ENCODE results near the gene OLFM2.

OLFM2 gene

DNA sequence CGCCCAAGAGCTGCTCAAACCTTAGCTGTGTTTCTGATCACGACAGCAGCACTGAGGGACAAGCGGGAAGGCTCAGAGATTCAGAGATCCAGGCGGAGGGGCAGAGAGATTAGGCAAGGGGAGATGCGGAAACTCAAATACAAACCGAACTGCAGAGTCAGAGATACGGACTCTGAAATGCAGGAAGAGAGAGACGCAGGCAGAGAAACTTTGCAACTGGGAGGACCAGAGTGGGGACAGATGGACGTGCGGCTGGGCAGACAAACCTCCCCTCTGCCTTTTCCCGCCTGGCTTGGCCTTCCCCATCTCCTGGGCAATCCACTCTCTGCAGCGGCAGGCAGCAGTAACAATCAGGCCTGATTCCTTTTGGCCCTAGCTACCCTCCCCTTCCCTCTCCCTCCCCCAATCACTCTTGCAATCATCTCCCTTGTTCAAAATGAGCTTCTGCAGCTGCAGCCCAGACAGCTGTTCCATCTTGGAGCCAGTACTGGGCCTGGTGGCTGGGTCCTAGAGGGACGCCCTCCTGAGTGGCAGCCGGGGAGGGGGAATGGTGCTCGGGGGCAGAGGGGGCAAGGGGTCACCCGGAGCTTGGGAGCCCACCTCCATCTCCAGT lies 29.7 kb downstream of the OLFM2 start:
- DNase-seq, result no peak

DNA sequence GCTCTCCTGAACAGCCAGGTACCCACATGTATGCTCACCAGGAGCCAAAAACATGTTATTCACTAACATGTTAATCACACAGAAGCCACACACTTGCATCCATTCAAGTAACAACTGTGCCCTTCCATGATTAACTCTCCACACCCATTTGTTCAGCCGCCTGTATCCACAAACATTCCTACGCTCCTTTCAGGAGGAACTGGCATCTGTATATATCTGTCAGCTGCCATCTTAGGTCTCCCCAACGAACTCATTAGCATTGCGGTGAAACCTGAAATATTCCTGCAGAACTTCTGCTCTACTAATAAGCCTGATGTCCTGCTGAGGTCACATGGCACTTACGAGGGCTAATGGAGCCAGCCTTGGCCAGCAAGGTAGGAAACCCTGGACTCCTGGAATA lies 33.0 kb downstream of the OLFM2 start:
- DNase-seq, result no peak

DNA sequence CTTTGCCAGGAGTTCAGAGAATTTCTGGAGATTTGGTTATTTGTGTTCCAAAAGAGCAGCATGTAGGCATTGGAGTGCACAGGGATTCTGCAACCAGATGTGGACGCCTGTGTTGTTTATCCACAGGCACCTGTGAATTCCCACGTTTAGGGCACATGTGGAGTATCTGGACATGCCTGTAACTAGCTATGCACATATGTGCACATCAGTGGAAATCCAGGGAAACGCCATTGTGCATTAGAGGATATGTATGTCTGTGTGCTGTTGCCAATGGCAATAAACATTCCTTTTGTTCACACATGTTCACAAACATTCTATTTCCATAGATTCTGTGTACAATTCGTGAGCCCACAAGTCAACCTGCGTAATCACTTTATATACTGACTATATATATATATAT lies 34.7 kb downstream of the OLFM2 start:
- DNase-seq, result no peak

DNA sequence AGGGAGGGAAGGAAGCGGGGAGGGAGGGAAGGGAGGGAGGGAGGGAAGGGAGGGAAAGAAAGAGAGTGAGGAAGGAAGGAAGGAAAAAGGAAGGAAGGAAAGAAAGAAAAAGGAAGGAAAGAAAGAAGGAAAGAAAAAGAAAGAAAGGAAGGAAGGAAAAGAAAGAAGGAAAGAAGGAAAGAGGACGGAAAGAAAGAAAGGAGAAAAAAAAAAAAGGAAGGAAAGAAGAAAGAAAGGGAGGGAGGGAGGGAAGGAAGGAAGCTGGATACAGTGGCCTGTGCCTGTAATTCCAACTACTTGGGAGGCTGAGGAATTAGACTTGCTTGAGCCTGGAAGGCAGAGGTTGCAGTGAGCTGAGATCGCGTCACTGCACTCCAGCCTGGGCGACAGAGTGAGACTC lies 35.3 kb downstream of the OLFM2 start:
- no peak for DNase-seq

DNA sequence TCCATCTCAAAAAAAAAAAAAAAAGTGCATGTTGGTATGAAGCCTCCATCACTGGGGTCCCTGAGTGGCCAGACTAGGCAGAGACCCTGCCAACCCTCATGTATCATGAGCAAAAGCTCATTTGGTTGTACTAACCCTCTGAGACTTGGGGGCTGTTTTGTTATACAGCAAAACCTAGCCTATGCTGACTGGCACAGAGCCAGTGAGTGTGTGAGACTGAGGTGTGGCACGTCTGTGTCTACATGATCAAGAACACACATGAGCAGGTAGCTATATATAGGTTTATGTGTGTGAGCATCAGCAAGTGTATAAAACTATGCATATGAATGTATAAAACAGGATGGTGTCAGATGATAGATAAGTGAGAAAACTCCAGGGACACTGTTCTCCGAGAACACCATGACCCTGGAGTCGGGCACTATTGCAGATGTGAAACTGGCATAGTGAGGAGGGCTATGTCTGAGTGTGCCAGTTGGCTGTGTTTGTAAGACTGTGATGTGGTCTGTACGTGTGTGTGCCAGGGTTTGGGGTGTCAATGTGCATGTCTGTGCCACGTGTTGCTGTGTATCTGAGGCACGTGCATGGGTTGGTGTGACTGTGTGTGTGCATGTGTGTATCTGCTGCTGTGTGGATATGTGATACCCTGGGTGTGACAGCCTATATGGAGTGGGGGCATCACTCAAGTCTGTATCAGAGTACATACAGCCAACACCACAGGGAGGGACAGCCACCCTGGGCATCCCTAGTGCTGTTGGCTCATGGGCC lies 44.5 kb downstream of the OLFM2 start:
- no peak for DNase-seq

DNA sequence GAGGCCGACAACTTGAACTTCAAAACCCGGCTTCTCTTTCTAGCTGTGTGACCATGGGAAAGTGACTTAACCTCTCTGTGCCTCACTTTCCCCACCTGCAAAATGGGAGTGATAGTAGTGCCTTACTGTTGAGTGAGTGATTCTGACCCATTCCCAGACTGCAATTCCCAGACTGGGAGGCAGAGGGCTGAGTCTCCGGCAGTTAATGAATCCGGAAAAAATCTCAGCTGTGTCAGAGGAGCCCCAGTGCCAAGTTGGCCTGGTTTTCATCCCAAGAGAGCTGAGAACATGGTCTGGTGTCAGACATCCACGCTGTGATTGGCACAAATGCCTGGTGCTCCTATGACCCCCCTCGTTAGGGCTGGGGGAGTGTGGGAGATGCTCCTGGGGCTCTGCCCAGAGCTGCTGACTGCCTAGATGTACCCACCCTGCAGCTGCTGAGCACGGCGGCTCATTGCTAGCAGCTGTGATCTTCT lies 51.2 kb downstream of the OLFM2 start:
- DNase-seq, result no peak

DNA sequence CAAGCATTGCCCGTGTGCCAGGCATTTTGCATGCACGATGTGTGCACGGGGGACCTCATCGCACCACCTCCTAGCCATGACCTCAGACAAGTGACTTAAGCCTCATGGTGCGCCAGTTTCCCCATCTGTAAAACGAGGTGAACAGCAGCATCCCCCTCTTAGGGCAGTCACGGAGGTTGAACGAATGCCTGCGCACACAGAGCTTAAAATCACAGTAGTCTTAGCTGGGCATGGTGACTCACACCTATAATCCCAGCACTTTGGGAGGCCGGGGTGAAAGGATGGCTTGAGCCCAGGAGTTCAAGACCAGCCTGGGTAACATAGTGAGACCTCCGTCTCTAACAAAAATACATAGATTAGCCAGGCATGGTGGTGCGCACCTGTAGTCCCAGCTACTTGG lies 52.6 kb downstream of the OLFM2 start:
- DNase-seq, result no peak

DNA sequence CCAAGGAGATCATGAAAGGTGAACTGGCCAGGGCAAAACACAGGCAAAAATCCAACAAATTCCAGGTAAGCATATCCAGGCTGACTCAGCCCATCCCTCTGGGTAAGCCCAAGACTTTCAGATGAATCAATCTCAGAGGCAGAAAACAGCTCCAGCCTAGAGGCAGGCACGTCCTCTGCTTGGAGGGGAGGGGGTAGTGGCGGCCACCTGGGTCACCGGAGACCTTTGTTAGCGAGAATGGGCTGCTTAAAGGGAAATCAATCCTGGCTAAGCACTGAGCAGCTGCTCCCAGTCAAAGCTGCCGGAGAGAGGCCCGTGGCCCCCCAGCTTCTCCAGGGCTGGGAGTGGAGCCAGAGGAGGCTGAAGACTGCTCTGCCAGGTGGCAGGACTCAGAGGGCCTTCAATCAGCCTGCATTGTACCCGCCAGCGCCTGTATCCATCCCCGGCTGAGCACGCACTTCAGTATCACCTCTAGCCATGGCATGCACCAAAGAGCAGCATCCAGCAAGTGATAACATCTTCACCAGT lies 53.0 kb downstream of the OLFM2 start:
- DNase-seq, result no peak

DNA sequence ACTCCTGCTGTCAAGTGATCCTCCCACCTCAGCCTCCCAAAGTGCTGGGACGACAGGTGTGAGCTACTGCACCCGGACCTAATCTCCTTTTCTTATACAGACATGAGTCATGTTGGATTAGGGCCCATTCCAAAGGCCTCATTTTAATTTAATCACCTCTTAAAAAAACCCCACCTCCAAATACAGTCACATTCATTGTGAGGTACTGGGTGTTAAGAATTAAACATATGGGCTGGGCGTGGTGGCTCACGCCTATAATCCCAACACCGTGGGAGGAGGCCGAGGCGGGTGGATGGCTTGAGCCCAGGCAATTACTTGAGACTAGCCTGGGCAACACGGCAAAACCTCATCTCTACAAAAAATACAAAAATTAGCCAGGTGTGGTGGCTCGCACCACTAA lies 54.6 kb downstream of the OLFM2 start:
- DNase-seq, result no peak

DNA sequence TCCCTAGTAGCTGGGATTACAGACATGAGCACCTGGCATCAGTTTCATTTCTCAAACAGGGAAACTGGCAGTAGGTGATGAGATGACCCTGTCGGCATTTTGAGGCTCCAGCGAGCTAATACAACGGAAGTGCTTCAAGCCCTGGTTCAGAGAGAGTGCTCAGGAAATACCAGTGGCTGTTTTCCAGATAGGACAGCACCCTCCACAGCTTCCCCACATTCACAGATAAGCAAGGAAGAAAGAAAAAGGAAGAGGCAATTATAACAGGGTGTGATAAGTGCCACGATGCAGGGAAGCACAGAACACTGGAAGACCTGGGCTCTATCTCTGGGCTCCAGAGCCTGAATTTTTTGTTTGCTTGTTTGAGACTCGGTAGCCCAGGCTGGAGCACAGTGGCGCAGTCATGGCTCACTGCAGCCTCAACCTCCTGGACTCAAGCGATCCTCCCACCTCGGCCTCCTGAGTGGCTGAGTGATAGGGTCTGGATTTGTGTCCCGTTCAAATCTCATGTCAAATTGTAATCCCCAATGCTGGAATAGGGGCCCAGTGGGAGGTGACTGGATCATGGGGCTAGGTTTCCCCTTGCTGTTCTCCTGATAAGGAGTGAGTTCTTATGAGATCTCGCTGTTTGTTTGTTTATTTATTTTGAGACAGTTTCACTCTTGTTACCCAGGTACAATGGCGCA lies 57.7 kb downstream of the OLFM2 start:
- DNase-seq, result no peak

DNA sequence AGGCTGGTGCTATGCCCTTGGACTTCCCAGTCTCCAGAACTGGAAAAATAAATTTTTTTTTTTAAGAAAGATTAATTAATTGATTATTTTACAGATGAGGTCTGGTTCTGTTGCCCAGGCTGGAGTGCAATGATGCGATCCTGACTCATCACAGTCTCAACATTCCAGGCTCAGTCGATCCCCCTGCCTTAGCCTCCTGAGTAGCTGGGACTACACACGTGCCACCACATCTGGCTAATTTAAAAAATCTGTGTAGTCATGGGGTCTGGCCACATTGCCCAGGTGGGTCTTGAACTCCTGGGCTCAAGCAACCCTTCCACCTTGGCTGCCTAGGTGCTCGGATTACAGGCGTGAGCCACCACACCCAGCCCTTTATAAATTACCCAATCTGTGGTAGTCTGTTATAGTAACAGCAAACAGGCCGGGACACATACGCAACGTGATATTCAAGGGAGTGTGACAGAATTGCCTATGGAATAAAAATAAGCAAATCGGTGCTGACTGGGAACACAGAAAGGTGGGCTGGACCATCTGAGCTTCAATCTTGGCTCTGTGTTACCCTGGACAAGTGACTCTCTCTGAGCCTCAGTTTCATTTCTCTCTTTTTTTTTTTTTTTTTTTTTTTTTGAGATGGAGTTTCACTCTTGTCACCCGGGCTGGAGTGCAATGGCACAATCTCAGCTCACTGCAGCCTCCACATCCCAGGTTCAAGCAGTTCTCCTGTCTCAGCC lies 58.4 kb downstream of the OLFM2 start:
- DNase-seq, result no peak

DNA sequence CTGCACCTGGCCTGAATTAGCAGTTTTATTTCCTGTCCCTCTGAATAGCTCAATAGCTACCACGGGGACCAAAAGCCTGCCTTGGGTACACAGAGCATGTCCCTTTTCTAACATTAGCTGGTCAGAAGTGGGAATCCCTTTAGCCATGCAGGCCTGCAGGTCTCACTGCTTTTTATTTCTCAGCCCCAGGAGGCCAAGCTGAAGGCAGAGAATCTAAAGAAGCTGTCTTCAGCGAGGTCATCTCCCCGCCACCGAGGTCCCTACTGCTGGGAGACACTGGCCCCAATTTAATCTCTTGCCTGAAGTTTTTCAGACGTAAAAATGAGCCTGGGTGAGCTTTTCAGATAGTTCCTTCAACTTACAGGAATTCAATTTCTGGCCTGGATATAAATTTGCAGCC lies 60.5 kb downstream of the OLFM2 start:
- DNase-seq, result no peak

DNA sequence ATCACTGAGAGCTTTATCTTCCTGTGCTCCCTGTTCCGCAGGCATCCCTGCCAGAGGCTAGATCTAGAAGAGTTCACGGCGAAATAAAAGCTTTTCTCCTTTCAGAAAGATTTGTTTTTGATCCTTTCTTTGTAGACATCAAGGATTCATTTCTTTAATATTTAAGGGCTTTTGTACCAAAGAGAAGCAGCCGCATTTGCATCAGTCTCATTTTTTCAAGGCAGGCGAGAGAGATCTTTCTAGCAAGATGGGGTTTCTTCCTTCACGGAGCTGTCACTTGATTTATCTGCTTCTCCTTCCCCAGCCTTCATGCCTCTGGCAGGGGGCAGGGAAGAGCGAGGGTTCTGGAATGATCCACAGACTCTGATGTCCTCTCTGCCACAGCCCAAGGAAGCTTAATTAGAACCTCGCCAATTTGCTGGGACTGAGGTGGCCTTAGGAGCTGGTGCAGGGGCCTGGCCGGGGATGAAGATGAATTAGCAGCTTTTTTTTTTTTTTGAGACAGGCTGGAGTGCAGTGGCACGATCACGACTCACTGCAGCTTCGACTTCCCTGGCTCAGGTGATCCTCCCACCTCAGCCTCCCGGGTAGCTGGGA lies 61.2 kb downstream of the OLFM2 start:
- no peak for DNase-seq

DNA sequence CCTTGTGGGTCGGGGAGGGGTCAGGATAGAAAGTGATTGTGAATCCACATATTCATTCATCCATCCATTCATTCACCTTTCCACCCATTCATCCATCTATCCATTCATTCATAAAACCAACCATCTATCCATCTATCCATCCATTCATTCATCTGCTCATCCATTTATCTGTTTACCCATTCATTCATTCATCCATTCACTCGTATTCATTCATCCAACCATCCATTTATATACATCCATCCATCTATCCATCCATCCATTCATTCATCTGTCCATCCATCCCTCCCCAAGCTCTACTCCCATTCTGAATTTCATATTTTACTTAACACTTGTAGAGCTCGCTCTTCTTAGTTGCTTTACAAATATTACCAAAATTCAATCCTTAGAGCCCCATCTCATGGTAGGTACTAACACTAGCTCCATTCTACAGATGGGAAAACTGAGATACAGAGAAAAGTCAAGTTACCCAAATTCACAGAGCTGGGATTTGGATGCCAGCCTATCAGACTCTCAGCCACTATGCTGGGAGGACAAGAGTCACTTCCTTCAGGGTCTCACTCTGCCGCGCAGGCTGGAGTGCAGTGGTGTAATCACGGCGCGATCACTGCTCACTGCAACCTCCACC lies 63.6 kb downstream of the OLFM2 start:
- DNase-seq, result no peak

DNA sequence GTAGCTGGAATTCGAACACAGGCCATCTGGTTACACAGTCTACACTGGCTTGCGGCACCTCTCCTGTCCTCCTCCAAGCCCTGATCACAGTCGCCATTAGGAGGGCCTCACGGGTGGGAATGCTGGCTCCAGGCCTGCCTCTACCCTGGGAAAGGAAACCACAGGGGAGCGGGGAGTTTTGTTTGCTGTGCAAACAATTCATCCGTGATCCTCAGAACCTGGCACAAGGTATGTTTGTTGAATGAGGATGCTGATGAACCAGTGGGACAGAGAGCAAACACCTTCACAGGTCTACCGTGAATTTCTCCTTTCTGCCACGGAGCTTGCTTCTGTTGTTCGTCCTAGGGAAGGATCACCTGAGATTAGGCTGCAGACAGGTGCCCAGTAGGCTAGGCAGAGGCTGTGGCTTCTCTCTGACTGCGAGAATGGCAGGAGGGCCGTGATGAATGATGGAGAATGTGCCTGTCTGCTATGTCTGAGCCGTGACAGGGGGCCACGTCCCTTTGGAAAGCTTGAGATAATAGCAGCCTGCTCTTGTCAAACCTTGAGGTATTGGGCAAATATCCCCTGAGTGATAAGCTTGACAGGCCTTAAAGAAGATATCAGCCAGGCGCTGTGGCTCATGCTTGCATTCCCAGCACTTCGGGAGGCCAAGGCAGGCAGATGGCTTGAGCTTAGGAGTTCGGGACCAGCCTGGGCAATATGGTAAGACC lies 64.5 kb downstream of the OLFM2 start:
- DNase-seq, result no peak

DNA sequence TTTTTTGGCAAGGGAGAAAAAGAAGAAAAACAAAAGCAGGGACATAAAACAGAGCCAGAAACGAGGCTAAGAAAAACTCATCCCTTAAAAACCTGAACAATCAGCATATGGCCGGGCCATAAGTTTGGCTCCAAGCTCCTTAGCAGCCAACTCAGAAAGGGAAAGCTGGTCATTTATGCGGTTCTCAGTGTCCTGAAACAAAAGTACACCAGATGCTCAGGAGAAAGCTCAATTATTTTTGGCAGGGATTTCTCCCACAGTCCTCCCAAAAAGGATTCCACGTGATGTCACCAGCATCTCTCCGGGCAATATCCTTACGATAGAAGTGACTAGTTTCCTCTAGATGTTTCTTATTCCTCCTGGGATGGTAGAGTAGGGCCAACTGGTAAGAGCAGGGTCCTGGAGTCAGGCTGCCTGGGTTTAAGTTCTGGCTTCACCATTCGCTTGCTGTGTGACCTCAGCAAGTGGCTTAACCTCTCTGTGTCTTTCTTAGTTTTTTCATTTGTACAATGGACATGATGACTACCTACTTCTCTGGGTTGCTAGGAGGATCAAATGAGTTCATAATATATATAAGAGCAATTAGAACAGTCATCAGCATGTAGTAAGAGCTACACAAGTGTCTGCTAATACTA lies 67.2 kb downstream of the OLFM2 start:
- peak in 1 of 2 experiments; percentile 43 for DNase-seq

DNA sequence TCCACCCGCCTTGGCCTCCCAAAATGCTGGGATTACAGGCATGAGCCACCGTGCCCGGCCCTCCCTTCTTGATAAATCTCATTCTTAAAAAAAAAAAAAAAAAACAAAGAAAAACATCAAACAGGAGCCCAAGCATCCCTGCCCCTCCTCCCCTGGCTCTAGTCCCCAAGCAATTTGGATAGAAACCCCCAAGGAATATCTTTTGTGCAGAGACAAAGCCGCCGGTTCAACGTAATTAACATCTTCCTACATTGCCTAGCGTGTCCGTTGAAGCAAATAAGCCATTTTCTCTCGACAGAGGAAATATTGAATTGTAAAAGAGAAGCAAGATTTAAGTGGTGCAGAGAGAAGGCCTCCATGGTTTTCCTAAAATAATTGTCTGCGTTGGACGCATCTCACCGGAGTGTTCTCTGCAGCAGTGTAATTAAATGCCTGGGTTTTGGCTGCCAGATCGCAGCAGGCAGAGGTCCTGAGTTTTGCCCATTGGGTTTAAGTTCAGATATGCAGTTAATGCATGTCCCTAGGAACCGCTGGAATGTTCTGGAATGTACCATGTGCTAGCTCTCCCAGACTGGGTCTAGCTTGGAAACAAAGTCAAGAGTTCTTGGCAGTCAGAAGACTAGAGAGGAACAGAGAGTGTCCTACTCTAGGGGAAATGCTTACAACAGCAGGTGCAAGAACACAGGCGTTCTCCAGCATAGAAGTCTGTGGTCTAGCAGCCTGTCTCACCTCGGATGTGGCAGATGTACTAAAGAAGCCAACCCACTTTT lies 70.4 kb downstream of the OLFM2 start:
- DNase-seq, result no peak

DNA sequence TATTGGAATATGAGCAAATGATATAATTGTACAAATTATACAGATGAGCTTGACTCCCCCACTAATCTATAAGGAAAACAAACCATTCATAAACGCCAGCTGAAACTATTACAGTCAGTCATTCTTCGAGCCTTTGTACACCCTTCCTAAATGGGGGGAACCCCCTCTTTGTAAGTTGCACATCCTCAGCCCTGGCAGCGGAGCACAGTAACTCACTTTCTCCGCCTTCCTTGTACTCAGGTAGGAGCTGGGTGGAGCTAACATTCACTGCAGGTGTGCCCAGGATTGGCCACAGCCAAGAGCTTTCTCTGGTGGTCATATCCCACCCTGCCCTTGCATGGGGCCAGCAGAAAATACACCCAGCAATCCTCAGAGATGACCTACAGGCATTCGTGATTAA lies 72.6 kb downstream of the OLFM2 start:
- DNase-seq, result no peak

DNA sequence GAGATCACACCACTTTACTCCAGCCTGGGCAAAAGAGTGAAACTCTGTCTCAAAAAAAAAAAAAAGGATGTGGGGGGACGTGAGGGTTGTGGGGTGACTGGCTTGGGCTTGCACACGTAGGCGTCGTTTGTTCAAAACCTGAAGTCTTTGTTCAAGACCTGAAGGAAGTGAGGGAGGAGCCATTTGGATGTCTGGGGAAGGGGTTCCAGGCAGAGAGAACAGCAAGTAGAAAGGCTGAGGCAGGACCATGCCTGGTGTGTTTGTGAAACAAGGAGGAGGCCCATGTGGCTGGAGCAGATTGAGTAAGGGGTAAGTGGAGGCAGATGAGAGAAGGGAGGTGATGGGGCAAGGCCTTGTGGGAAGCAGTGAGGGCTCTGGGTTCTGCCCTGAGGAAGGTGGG lies 73.4 kb downstream of the OLFM2 start:
- no peak for DNase-seq

DNA sequence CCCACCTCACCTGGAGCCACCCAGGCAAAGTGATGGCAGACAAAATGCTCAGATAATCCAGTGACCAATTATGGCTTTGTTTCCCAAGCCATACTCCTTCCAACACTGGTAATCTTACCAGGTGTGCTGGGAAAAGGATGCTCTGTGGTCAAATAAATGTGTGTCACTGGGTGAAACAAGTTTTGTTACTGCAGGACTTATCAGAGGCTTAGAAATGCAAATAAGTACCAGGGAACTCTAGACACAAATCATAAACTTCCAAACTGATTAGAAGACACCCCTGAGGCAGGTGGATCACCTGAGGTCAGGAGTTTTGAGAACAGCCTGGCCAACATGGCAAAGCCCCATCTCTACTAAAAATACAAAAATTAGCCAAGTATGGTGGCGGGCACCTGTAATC lies 74.8 kb downstream of the OLFM2 start:
- no peak for DNase-seq
